ENCODE measurements around the gene BCDIN3D.

DNA sequence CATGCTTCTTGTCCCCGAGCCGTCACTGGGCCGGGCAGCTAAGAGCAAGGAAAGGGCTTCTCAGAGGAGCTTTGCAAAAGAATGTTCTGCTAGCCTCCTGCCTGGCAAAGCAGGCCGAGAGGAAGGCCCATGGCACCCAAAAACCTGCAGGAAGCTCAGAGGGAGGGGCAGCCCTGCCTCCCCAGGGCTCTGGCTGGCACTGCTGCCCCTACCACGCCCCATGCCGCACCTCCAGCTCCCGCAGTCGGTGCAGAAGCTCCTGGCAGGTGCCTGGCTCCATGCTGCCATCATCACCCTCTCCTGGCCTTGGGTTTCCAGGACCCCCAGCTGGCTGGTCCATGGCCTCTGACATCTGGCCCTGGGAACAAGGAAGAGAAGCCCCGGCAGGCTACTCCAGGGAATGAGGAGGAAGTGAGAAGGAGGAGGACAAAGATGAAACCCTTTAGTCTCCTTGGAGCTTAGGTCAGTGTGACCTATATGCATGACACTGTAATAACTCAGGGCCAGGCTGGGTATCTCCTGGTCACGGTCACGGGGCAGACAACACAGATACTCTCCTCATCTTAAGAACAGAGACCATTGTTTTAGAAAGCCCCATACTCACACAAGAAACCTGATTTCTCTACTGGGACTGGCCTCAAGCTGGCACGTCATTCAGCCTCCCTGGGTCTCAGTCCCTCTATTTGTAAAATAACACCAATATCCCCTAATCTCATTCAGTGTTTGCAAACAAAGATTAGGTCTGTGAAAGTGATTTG lies 39.0 kb downstream of the BCDIN3D start:
- no peak for TF ChIP-seq CTCF (IDR thresholded peaks at IDR 0.05)
- TF ChIP-seq EZH2 (IDR thresholded peaks at IDR 0.05), result no peak
